IPS-18a (cell line): ENCODE measurements around the gene CTRL.
"Not testable (repeated sequence)": the region's sequence is repeated elsewhere in the genome, so short reads cannot be mapped to it uniquely, and the experiment has no call there.

ENCODE experiments used
- H3K27ac ChIP-seq: one replicate; pipeline ENCODE4 v1.5.1; 2013; ENCODE audit warnings: low read length
- H3K27me3 ChIP-seq: one replicate; pipeline ENCODE4 v1.6.1; 2013; ENCODE audit warnings: mild to moderate bottlenecking, low read length; ENCODE audit not compliant: control insufficient read depth, insufficient read depth
- H3K36me3 ChIP-seq: one replicate; pipeline ENCODE4 v1.6.1; 2013; ENCODE audit warnings: low read depth, low read length; ENCODE audit not compliant: control insufficient read depth
- H3K4me1 ChIP-seq: one replicate; pipeline ENCODE4 v1.6.1; 2013; ENCODE audit warnings: low read depth, low read length; ENCODE audit not compliant: control insufficient read depth
- H3K4me3 ChIP-seq: one replicate; pipeline ENCODE4 v1.5.1; 2013; ENCODE audit warnings: low read length
- H3K9ac ChIP-seq: one replicate; pipeline ENCODE4 v1.6.1; 2013; ENCODE audit warnings: mild to moderate bottlenecking, low read length, moderate library complexity
- H3K9me3 ChIP-seq: one replicate; pipeline ENCODE4 v1.6.1; 2013; ENCODE audit warnings: low read depth, low read length; ENCODE audit not compliant: control insufficient read depth

Gene CTRL

GRCh38 chr16:67943619-67944504, 12.2 kb upstream of the CTRL start, which contains the start of gene LCAT:
Gene LCAT (minus strand): TSS chr16:67944120. CDS start chr16:67944101, 19 bp downstream.
- Histone ChIP-seq H3K9ac (no peak within 1 kb of the TSS), H3K4me1 (no peaks in the 10 kb centered on the region), H3K27ac (no peak within 1 kb of the TSS)

GRCh38 chr16:67943256-67943618, 11.6 kb upstream of the CTRL start:
- no peak overlapping the region for H3K9ac ChIP-seq

More at GRCh38 chr16:67943619-67944504, 12.2 kb upstream of the CTRL start, which contains the start of gene LCAT:
- Histone ChIP-seq H3K9me3 (no peaks in the 10 kb centered on the region), H3K36me3 (peaks cover 29% of the 10 kb centered on the region), H3K27me3 (no peaks in the 10 kb centered on the region), H3K4me3 (no peak within 1 kb of the TSS)

GRCh38 chr16:67942510-67943255, 11.0 kb upstream of the CTRL start:
- Histone ChIP-seq H3K27ac (no peak overlapping the region), H3K9me3 (no peaks in the 10 kb centered on the region), H3K27me3 (no peaks in the 10 kb centered on the region), H3K4me3 (no peak overlapping the region), H3K36me3 (peaks cover 27% of the 10 kb centered on the region), H3K4me1 (no peaks in the 10 kb centered on the region), H3K9ac (no peak overlapping the region)

More at GRCh38 chr16:67943256-67943618, 11.6 kb upstream of the CTRL start:
- H3K4me3 ChIP-seq: no peak overlapping the region
- no peaks in the 10 kb centered on the region for H3K4me1 ChIP-seq
- H3K27me3 ChIP-seq: no peaks in the 10 kb centered on the region
- H3K36me3 ChIP-seq: peaks cover 29% of the 10 kb centered on the region
- no peak overlapping the region for H3K27ac ChIP-seq
- no peaks in the 10 kb centered on the region for H3K9me3 ChIP-seq

- Histone ChIP-seq H3K36me3 (peaks cover 25% of the 10 kb centered on the region), H3K9me3 (no peaks in the 10 kb centered on the region), H3K27me3 (no peaks in the 10 kb centered on the region), H3K9ac (no peak overlapping the region), H3K27ac (no peak overlapping the region), H3K4me1 (no peaks in the 10 kb centered on the region), H3K4me3 (no peak overlapping the region)
These were observed 10.5 kb upstream of the CTRL start for GRCh38 chr16:67942200-67942509.

GRCh38 chr16:67941469-67942199, 10.0 kb upstream of the CTRL start:
- Histone ChIP-seq H3K27me3 (no peaks in the 10 kb centered on the region), H3K9ac (no peak overlapping the region), H3K4me3 (no peak overlapping the region), H3K4me1 (no peaks in the 10 kb centered on the region), H3K9me3 (no peaks in the 10 kb centered on the region), H3K27ac (no peak overlapping the region), H3K36me3 (peaks cover 23% of the 10 kb centered on the region)

GRCh38 chr16:67940446-67941089, 8.9 kb upstream of the CTRL start:
- no peaks in the 10 kb centered on the region for H3K9me3 ChIP-seq
- peaks cover 15% of the 10 kb centered on the region for H3K36me3 ChIP-seq
- H3K4me3 ChIP-seq: no peak overlapping the region
- no peak overlapping the region for H3K9ac ChIP-seq
- H3K27ac ChIP-seq: no peak overlapping the region
- H3K4me1 ChIP-seq: no peaks in the 10 kb centered on the region
- no peaks in the 10 kb centered on the region for H3K27me3 ChIP-seq

- no peaks in the 10 kb centered on the region for H3K27me3 ChIP-seq
- no peak overlapping the region for H3K9ac ChIP-seq
- no peak overlapping the region for H3K27ac ChIP-seq
- H3K36me3 ChIP-seq: peaks cover 7% of the 10 kb centered on the region
- no peak overlapping the region for H3K4me3 ChIP-seq
- H3K4me1 ChIP-seq: no peaks in the 10 kb centered on the region
- H3K9me3 ChIP-seq: no peaks in the 10 kb centered on the region
These were observed 8.1 kb upstream of the CTRL start for GRCh38 chr16:67939507-67940445.

- H3K4me3 ChIP-seq, H3K9me3 ChIP-seq, H3K9ac ChIP-seq, H3K27ac ChIP-seq, H3K36me3 ChIP-seq, H3K4me1 ChIP-seq, H3K27me3 ChIP-seq: not testable (repeated sequence)
These were observed 6.1 kb upstream of the CTRL start for GRCh38 chr16:67937713-67938112.

GRCh38 chr16:67936880-67937605, 5.4 kb upstream of the CTRL start:
- Histone ChIP-seq H3K9me3 (no peaks in the 10 kb centered on the region), H3K27ac (no peak overlapping the region), H3K27me3 (no peaks in the 10 kb centered on the region), H3K36me3 (no peaks in the 10 kb centered on the region), H3K9ac (peak overlapping the region; percentile 79), H3K4me3 (peak overlapping the region; percentile 96), H3K4me1 (no peaks in the 10 kb centered on the region)
